ENCODE data around the gene RRAD.
"Not testable (repeated sequence)": the region's sequence is repeated elsewhere in the genome, so short reads cannot be mapped to it uniquely, and the experiment has no call there.

Gene RRAD

DNA sequence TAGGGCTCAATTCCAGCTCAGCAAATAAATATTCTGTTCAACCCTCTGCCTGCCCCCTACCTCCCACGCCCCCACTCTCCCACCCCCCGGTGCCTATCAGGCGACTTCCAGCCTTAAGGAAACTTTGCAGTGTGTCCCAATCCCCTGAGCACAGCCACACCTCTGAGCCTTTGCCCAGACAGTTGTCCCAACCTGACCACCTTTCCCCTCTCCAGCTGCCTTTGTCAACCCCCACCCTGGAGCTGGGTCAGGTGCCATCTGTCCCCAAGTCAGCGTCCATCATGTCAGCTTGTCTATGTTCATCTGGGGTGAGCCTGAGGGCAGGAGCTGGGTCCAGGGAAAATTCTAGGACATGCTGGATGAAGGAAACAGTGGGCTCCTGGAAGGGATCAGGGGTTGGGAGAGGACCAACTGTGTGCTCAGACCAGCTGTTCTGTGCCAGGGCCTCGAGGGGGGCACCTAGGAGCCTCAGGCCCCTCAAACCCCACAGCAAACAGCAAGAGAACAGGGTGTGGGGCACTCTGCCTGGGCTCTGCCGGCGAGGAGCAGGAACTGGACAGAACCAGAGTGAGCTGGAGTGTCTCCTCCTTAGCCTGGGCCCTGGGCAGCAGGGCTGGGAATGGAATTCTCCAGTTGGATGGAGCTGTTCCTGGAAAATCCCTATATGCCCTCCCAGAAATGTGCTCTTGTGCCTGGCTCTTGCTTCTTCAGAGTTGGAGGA is 24.5 kb downstream of the RRAD start:
- no peak for DNase-seq (ENCODE audit: low read depth, low spot score)

GRCh38 chr16:66899945-66900710 is 25.2 kb downstream of the RRAD start:
- peak; percentile 84 for DNase-seq (ENCODE audit: low read depth, low spot score)

DNA sequence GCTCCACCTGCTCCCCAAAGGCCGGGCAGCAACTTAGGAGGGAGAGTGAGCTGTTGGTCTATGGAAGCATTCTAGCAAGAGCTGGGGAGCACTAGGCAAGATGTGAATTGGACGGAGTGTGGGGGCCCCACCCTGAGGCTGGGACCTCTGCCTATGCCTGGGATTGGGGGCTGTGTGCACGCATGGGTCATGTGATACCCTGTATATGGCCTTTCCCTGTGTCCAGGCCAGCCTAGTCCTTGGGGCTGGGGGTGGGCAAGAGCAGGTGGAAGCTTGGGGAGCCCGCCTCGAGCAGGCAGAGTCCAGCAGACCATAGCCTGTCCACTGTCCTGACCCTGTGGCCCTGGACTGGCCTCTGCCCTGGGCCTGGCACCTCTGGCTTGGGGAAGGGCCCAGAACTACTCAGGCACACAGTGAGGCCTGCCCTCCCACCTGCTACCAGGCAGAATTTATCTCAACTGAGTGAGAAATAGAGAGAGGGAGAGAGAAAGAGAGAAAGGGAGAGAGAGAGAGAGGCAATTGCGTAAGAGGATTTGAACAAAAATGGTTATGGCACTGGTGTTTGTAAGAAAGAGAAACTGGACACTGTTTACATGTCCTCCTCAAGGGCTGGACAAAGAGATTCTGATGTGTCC is 25.9 kb downstream of the RRAD start:
- DNase-seq (ENCODE audit: low read depth, low spot score), result no peak

DNA sequence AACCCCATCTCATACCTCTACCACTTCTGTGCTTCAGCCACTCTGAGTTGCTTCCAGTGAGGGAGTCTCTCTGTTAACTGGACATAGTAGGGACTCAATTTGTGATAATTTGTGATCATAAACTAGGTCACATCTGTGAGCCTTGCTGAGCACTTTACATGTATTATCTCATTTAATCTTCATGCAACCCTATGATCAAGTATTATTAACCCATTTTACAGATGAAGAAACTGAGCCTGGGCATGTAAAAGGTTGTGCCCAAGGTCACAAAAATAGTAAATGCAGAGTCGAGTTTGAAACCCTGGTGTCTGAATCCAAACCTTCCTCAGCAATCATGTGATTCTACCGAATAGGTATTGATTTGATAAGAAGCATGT is 26.4 kb downstream of the RRAD start:
- no peak for DNase-seq (ENCODE audit: low read depth, low spot score)

GRCh38 chr16:66898207-66898606 is 27.1 kb downstream of the RRAD start:
- peak; percentile 52 for DNase-seq (ENCODE audit: low read depth, low spot score)

- DNase-seq (ENCODE audit: low read depth, low spot score), result not testable (repeated sequence)
Observed at GRCh38 chr16:66896682-66897081, 28.7 kb downstream of the RRAD start.

- DNase-seq (ENCODE audit: low read depth, low spot score), result no peak
Observed at GRCh38 chr16:66895999-66896398, 29.3 kb downstream of the RRAD start.

DNA sequence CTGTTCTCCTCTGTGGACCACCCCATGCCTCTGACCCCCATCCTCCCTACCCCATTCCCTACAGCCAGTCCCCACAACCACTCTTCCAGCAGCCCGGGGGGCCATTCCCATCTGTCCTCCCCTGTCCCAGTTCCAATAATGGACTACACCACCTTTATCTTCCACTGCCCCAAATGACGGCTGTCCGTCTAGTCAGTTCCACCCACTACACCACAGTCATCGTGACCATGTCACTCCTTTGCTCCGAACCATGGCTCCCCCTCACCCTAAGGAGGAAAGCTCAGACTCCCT is 29.7 kb downstream of the RRAD start:
- DNase-seq (ENCODE audit: low read depth, low spot score), result no peak

GRCh38 chr16:66894948-66895688 is 30.2 kb downstream of the RRAD start:
- DNase-seq (ENCODE audit: low read depth, low spot score), result peak; percentile 89

DNA sequence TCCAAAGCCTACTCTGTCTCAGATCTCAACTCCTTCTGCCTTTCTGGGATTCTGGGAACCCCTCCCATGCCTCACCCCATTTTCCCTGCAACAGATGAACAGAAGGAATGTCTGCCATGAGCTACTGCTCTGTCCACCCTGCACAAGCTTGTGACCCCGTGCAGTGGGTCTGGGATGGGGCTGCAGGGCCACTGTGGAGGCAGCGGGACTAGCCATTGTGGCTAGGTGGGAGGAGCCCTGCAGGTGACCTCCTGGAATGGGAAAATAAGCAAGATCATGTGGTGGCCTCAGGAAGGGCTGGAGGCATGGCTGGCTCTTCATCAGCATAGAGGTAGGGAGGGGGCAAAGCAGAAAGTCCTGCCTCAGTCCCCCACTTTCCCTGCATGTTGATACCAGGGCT is 31.3 kb downstream of the RRAD start:
- DNase-seq (ENCODE audit: low read depth, low spot score), result no peak

GRCh38 chr16:66891797-66892196 is 33.5 kb downstream of the RRAD start:
- no peak for DNase-seq (ENCODE audit: low read depth, low spot score)

GRCh38 chr16:66891360-66891759 is 34.0 kb downstream of the RRAD start:
- DNase-seq (ENCODE audit: low read depth, low spot score), result no peak

GRCh38 chr16:66890799-66891198 is 34.5 kb downstream of the RRAD start:
- DNase-seq (ENCODE audit: low read depth, low spot score), result no peak

DNA sequence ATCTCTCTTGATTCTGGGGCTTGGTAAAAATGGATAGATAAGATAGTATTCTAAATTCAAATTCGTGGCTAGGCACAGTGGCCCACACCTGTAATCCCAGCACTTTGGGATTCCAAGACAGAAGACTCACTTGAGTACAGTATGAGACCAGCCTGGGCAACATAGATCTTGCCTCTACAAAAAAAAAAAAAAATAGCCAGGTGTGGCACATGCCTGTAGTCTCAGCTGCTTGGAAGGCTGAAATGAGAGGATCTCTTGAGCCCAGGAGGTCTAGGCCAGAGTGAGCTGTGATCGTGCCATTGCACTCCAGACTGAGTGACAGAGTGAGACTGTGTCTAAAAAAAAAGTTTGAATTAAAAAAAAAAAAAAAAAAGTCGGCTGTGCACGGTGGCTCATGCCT is 35.7 kb downstream of the RRAD start:
- no peak for DNase-seq (ENCODE audit: low read depth, low spot score)

GRCh38 chr16:66888647-66889615 is 36.4 kb downstream of the RRAD start:
- no peak for DNase-seq (ENCODE audit: low read depth, low spot score)

- DNase-seq (ENCODE audit: low read depth, low spot score), result peak; percentile 82
Observed at GRCh38 chr16:66886914-66887313, 38.4 kb downstream of the RRAD start.

DNA sequence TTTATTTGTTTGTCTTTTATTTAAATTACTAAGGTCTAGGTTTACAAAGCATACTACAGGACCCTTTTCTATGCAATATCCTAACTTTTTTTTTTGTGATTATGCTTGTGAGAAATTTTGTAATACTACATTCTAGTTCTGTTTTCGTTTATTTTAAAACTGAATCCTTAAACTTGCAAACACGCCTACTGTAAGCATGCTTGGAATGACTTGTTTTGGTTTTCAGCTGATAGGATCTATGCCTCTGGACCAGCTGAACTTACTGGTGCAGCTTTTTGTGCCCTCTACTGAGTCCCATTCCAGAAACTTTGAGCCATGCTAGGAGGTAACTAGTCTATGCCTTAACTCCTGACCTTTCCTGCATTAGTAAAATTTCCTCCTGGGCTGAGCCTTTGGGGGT is 39.0 kb downstream of the RRAD start:
- DNase-seq (ENCODE audit: low read depth, low spot score), result peak; percentile 37

- no peak for DNase-seq (ENCODE audit: low read depth, low spot score)
Observed at GRCh38 chr16:66885491-66885890, 39.8 kb downstream of the RRAD start.

DNA sequence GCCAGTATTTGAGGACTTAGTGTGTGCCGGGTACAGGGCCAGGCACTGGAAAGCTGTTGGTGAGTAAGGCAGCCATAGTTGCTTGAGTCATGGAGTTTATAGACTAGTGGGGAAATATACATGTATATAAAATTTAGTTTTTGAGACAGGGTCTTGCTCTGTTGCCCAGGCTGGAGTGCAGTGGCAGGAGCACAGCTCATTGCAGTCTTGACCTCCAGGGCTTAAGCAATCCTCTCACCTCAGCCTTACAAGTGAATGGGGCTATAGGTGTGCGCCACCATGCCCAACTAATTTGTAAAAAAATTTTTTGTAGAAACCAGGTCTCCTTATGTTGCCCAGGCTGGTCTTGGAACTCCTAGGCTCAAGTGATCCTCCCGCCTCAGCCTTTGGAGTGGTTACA is 42.6 kb downstream of the RRAD start:
- DNase-seq (ENCODE audit: low read depth, low spot score), result no peak

DNA sequence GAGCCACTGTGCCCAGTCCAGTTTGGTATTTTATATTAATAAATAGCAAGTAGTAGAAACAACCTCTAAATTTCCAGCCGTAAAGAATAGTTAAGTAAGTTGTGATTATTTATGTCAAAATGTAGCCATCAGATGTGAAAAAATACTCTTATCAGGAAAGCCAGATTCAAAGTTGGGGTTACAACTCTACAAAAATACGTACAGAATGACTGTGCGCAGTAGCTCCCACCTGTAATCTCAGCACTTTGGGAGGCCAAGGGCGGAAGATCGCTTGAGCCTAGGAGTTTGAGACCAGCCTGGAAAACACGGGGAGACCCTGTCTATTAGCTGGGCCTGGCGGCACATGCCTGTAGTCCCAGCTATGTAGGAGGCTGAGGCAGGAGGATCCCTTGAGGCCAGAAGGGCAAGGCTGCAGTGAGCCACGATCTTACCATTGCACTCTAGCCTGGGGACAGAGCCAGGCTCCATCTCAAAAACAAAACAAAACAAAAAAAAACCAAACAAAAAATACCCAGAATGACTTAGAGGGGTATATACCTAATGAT is 43.3 kb downstream of the RRAD start:
- DNase-seq (ENCODE audit: low read depth, low spot score), result no peak

- DNase-seq (ENCODE audit: low read depth, low spot score), result no peak
Observed at GRCh38 chr16:66881560-66881959, 43.8 kb downstream of the RRAD start.
